ENCODE measurements around the gene KDM4D. TPM values are rescaled to one million over a fixed set of nuclear protein-coding genes. Genes with fewer than 3 reads are reported as not detected.

Gene KDM4D
- total RNA-seq, 2 donors from 2014 or later, result 1.7 to 3.1 TPM

DNA sequence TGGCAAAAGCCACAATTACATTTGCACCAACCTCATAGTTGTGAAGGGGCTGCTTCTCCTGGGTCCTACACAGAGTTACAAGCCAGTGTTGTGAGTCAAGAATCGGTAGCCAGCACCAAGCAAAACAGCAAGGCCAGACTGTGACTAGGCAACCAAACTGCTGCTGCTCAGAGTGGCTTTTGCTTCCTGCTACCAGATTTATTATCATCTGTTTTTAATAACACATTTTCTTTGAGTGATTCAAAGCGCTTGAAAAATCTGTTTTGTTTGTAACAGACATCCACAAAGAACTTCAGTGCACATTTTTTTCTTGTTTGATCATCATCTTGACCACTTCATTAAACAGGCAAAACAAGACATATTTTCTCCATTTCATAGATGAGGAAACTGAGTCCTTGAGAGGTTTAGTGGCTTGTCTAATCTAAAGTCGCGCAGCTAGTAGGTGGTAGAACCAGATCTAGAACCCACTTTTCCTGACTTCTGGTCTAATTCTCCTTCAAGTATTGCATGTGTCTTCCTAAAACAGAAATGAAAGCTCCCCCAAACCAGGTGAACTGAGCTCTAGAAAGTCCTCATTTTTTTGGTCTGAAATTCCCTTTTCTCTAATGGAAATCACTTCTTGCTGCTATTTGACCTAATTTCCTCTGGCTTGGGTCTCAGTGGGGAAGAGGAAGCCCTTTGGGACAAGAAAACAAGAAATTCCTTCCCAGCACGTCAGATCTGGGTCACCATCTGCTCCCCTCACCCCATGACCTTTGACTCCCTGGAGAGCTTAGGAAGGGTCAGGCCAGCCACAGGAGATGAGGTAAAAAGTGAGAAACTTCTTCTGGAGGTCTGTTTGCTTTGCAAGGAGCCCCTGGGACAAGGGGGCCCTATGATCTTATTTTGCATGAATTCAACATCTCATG, 40.0 kb upstream of the KDM4D start:
- TF ChIP-seq, protein P1, sequence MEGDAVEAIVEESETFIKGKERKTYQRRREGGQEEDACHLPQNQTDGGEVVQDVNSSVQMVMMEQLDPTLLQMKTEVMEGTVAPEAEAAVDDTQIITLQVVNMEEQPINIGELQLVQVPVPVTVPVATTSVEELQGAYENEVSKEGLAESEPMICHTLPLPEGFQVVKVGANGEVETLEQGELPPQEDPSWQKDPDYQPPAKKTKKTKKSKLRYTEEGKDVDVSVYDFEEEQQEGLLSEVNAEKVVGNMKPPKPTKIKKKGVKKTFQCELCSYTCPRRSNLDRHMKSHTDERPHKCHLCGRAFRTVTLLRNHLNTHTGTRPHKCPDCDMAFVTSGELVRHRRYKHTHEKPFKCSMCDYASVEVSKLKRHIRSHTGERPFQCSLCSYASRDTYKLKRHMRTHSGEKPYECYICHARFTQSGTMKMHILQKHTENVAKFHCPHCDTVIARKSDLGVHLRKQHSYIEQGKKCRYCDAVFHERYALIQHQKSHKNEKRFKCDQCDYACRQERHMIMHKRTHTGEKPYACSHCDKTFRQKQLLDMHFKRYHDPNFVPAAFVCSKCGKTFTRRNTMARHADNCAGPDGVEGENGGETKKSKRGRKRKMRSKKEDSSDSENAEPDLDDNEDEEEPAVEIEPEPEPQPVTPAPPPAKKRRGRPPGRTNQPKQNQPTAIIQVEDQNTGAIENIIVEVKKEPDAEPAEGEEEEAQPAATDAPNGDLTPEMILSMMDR (conservative IDR thresholded peaks at IDR 0.05), result no peak
- H3K4me1 ChIP-seq (ENCODE audit: control insufficient read depth, insufficient read depth, low read length), result no peaks in the 10 kb centered on the region
- Mint-ChIP-seq H3K36me3 (ENCODE audit: low read depth) (no peaks in the 10 kb centered on the region), H3K4me1 (peaks cover 20% of the 10 kb centered on the region), H3K4me3 (no peak overlapping the region), H3K9me3 (peaks cover 2% of the 10 kb centered on the region), H3K27me3 (ENCODE audit: insufficient read depth) (peaks cover 4% of the 10 kb centered on the region), H3K27ac (no peak overlapping the region)
- no peak overlapping the region for H3K27ac ChIP-seq (ENCODE audit: low read depth, low read length)
- no peak overlapping the region for H3K9ac ChIP-seq (ENCODE audit: extremely low read depth, low read length, poor library complexity, severe bottlenecking)
- DNase-seq, result no peak
- WGBS, 2 experiments (ENCODE audit: insufficient coverage in 1 of 2, insufficient read length in 1 of 2), result 79 to 94% methylated on average over 4 to 5 of the region's 5 CpGs
- H3K27me3 ChIP-seq (ENCODE audit: control insufficient read depth, insufficient read depth, low read length, poor library complexity, severe bottlenecking), result no peaks in the 10 kb centered on the region
- no peaks in the 10 kb centered on the region for H3K9me3 ChIP-seq (ENCODE audit: control insufficient read depth, low read length)
- H3K4me3 ChIP-seq (ENCODE audit: low read length), result no peak overlapping the region
- H3K36me3 ChIP-seq (ENCODE audit: control insufficient read depth, insufficient read depth, low read length), result no peaks in the 10 kb centered on the region

- peak; percentile 66 for DNase-seq
- Histone ChIP-seq H3K36me3 (ENCODE audit: control insufficient read depth, insufficient read depth, low read length) (no peaks in the 10 kb centered on the region), H3K9me3 (ENCODE audit: control insufficient read depth, low read length) (no peaks in the 10 kb centered on the region), H3K27me3 (ENCODE audit: control insufficient read depth, insufficient read depth, low read length, poor library complexity, severe bottlenecking) (no peaks in the 10 kb centered on the region), H3K27ac (ENCODE audit: low read depth, low read length) (no peak overlapping the region), H3K4me3 (ENCODE audit: low read length) (no peak overlapping the region), H3K4me1 (ENCODE audit: control insufficient read depth, insufficient read depth, low read length) (no peaks in the 10 kb centered on the region), H3K9ac (ENCODE audit: extremely low read depth, low read length, poor library complexity, severe bottlenecking) (no peak overlapping the region)
- H3K36me3 Mint-ChIP-seq (ENCODE audit: low read depth), result no peaks in the 10 kb centered on the region
- 79 to 93% methylated on average over 4 of the region's 4 CpGs for WGBS, 2 experiments (ENCODE audit: insufficient coverage in 1 of 2, insufficient read length in 1 of 2)
- H3K27ac Mint-ChIP-seq, result peak overlapping the region; percentile 32
- peaks cover 2% of the 10 kb centered on the region for H3K9me3 Mint-ChIP-seq
- TF ChIP-seq, protein P1 (conservative IDR thresholded peaks at IDR 0.05), result no peak
- peaks cover 3% of the 10 kb centered on the region for H3K27me3 Mint-ChIP-seq (ENCODE audit: insufficient read depth)
- no peak overlapping the region for H3K4me3 Mint-ChIP-seq
- H3K4me1 Mint-ChIP-seq, result peaks cover 20% of the 10 kb centered on the region
Measured at GRCh38 chr11:94934362-94934761, 39.1 kb upstream of the KDM4D start.

GRCh38 chr11:94934846-94935245, 38.7 kb upstream of the KDM4D start:
- H3K4me1 Mint-ChIP-seq, result peaks cover 20% of the 10 kb centered on the region
- WGBS, 2 experiments (ENCODE audit: insufficient coverage in 1 of 2, insufficient read length in 1 of 2), result 79 to 94% methylated on average over 2 to 3 of the region's 3 CpGs
- no peak overlapping the region for H3K4me3 ChIP-seq (ENCODE audit: low read length)
- no peaks in the 10 kb centered on the region for H3K27me3 ChIP-seq (ENCODE audit: control insufficient read depth, insufficient read depth, low read length, poor library complexity, severe bottlenecking)
- no peaks in the 10 kb centered on the region for H3K36me3 Mint-ChIP-seq (ENCODE audit: low read depth)
- H3K9me3 ChIP-seq (ENCODE audit: control insufficient read depth, low read length), result no peaks in the 10 kb centered on the region
- no peak overlapping the region for H3K9ac ChIP-seq (ENCODE audit: extremely low read depth, low read length, poor library complexity, severe bottlenecking)
- TF ChIP-seq, protein P1 (conservative IDR thresholded peaks at IDR 0.05), result no peak
- H3K27ac Mint-ChIP-seq, result no peak overlapping the region
- peaks cover 2% of the 10 kb centered on the region for H3K9me3 Mint-ChIP-seq
- H3K36me3 ChIP-seq (ENCODE audit: control insufficient read depth, insufficient read depth, low read length), result no peaks in the 10 kb centered on the region
- peaks cover 3% of the 10 kb centered on the region for H3K27me3 Mint-ChIP-seq (ENCODE audit: insufficient read depth)
- no peak for DNase-seq
- H3K4me3 Mint-ChIP-seq, result no peak overlapping the region
- H3K27ac ChIP-seq (ENCODE audit: low read depth, low read length), result no peak overlapping the region
- no peaks in the 10 kb centered on the region for H3K4me1 ChIP-seq (ENCODE audit: control insufficient read depth, insufficient read depth, low read length)

Measured in endodermal cell (in vitro differentiated cells).